Neural cell (in vitro differentiated cells): ENCODE measurements around the gene CDC20. TPM values are rescaled to one million over a fixed set of nuclear protein-coding genes. Genes with fewer than 3 reads are reported as not detected.

ENCODE experiments used
- H2AFZ ChIP-seq: fragments of 200-600, 300-800 bp; sonication (generic), shearing (Covaris generic); 2 replicates; pipeline ENCODE4 v1.6.0; 2014; ENCODE audit warnings: low read depth, mild to moderate bottlenecking, antibody characterized with exemption, low read length, moderate library complexity
- H3F3A ChIP-seq: fragments of 200-600 bp; shearing (Covaris generic); 2 replicates; pipeline ENCODE4 v1.6.1; 2016; ENCODE audit warnings: mild to moderate bottlenecking, moderate library complexity, mixed read lengths, antibody characterized with exemption, low read length; ENCODE audit not compliant: insufficient read depth, poor library complexity, severe bottlenecking
- H3K27ac ChIP-seq: fragments of 200-600, 300-800 bp; sonication (generic), shearing (Covaris generic); 2 replicates; pipeline ENCODE4 v1.5.1; 2014; ENCODE audit warnings: mild to moderate bottlenecking, low read length, moderate library complexity
- H3K27me3 ChIP-seq: fragments of 300-800, 200-600 bp; sonication (generic), shearing (Covaris generic); 2 replicates; pipeline ENCODE4 v1.6.0; 2014; ENCODE audit warnings: mild to moderate bottlenecking, low read depth, low read length, moderate library complexity; ENCODE audit not compliant: insufficient read depth
- H3K36me3 ChIP-seq: fragments of 300-800, 200-600 bp; sonication (generic), shearing (Covaris generic); 2 replicates; pipeline ENCODE4 v1.5.1; 2014; ENCODE audit warnings: mild to moderate bottlenecking, antibody characterized with exemption, low read length, moderate library complexity; ENCODE audit not compliant: insufficient read depth
- H3K4me2 ChIP-seq: fragments of 300-800, 200-600 bp; sonication (generic), shearing (Covaris generic); 2 replicates; pipeline ENCODE4 v1.6.0; 2014; ENCODE audit warnings: mild to moderate bottlenecking, low read length
- H3K4me3 ChIP-seq: fragments of 300-800, 200-600 bp; sonication (generic), shearing (Covaris generic); 2 replicates; pipeline ENCODE4 v1.5.1; 2014; ENCODE audit warnings: mild to moderate bottlenecking, low read length, moderate library complexity
- H3K79me2 ChIP-seq: fragments of 200-600 bp; shearing (Covaris generic); replicated peaks from 2 replicates; pipeline ENCODE4 v1.6.0; 2014; ENCODE audit warnings: mild to moderate bottlenecking, low read length, moderate library complexity; ENCODE audit not compliant: insufficient read depth
- H3K9ac ChIP-seq: fragments of 300-800, 200-600 bp; sonication (generic), shearing (Covaris generic); 2 replicates; pipeline ENCODE4 v1.6.1; 2016; ENCODE audit warnings: mild to moderate bottlenecking, low read length, mixed read lengths
- H3K9me2 ChIP-seq: fragments of 200-600 bp; shearing (Covaris generic); 2 replicates; pipeline ENCODE4 v1.6.1; 2016; ENCODE audit warnings: mild to moderate bottlenecking, low read length, mixed read lengths; ENCODE audit not compliant: insufficient read depth
- H3K9me3 ChIP-seq: fragments of 200-600, 300-800 bp; sonication (generic), shearing (Covaris generic); 2 replicates; pipeline ENCODE4 v1.6.1; 2016; ENCODE audit warnings: mild to moderate bottlenecking, mixed run types, low read length, moderate library complexity, mixed read lengths
- H4K20me1 ChIP-seq: fragments of 200-600 bp; shearing (Covaris generic); 2 replicates; pipeline ENCODE4 v1.6.1; 2016; ENCODE audit warnings: mild to moderate bottlenecking, mixed run types; ENCODE audit not compliant: insufficient read depth
- EP300 ChIP-seq: fragments of 450-650 bp; conservative IDR thresholded peaks from 2 replicates; pipeline ENCODE4 v1.6.1; 2014; ENCODE audit warnings: antibody characterized with exemption, mild to moderate bottlenecking, moderate library complexity; ENCODE audit not compliant: poor library complexity, severe bottlenecking
- EZH2 ChIP-seq: fragments of 200-600, 300-800 bp; shearing (Covaris generic), sonication (generic); IDR thresholded peaks from 2 replicates; pipeline ENCODE4 v1.6.1; 2014; ENCODE audit warnings: antibody characterized with exemption, low read length, borderline replicate concordance, mild to moderate bottlenecking; ENCODE audit not compliant: insufficient read depth, poor library complexity, severe bottlenecking
- MXI1 ChIP-seq: fragments of 450-650 bp; conservative IDR thresholded peaks from 2 replicates; pipeline ENCODE4 v1.6.1; 2014; ENCODE audit warnings: antibody characterized with exemption, mild to moderate bottlenecking; ENCODE audit not compliant: poor library complexity, severe bottlenecking
- POLR2AphosphoS5 ChIP-seq: IDR thresholded peaks from 2 replicates; pipeline ENCODE4 v1.6.1; 2012
- RAD21 ChIP-seq: fragments of 450-650 bp; conservative IDR thresholded peaks from 2 replicates; pipeline ENCODE4 v1.6.1; 2014; ENCODE audit warnings: antibody characterized with exemption, mild to moderate bottlenecking, moderate library complexity
- SMC3 ChIP-seq: fragments of 450-650 bp; conservative IDR thresholded peaks from 2 replicates; pipeline ENCODE4 v1.6.1; 2014; ENCODE audit warnings: antibody characterized with exemption, mild to moderate bottlenecking, moderate library complexity; ENCODE audit not compliant: poor library complexity
- TAF1 ChIP-seq: IDR thresholded peaks from 2 replicates; pipeline ENCODE4 v1.6.1; 2012; ENCODE audit warnings: low read depth
- polyA plus RNA-seq: library from polyadenylated mRNA; depleted of rRNA; stranded (reverse); fragments of >200 nt; gene quantifications from 2 replicates; pipeline ENCODE4 v1.2.3, GENCODE V29; 2014
- TF ChIP-seq, protein P1 (sequence below): IDR thresholded peaks from 2 replicates; pipeline ENCODE4 v1.6.1; 2012; ENCODE audit warnings: borderline replicate concordance
- TF ChIP-seq, protein P2 (sequence below): fragments of 450-650 bp; IDR thresholded peaks from 2 replicates; pipeline ENCODE4 v1.5.1; 2014; ENCODE audit warnings: antibody characterized with exemption, mild to moderate bottlenecking, moderate library complexity; ENCODE audit not compliant: poor library complexity, severe bottlenecking

Gene CDC20
- polyA plus RNA-seq, 1 donor from 2014 or later: 2.8 TPM

DNA sequence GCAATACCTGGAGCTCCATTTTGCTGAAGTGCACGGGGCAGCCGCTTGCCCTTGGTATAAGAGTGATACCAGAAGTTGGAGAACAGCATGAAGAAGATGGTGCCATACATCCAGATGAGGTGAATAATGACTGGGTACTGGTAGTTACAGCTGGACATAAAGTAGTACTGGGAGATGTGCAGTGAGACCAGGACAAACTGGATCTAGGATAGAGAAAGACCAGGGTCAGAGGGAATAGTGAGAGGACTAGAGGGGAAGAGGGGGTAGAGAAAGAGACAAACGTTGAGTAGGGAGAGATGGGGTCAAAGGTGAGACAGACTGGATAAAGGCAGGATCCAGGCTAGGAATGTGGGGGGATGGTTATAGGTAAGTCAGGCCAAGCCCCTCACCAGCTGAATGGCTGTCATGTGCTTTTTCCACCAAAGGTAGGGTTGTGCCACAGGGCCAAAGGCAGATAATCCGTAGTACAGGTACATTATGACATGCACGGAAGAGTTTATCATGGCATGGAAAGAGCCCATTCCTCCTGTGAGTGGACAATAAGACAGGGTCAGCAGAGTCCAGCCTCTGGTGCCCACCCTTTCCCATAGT is 5.2 kb downstream of the CDC20 start:
- Histone ChIP-seq H3K79me2 (peaks cover 10% of the 10 kb centered on the region), H3K27me3 (no peaks in the 10 kb centered on the region)
- TF ChIP-seq MXI1 (no peak), RAD21 (no peak), POLR2AphosphoS5 (no peak), EP300 (no peak), SMC3 (no peak), EZH2 (no peak)
- TF ChIP-seq, protein P1, sequence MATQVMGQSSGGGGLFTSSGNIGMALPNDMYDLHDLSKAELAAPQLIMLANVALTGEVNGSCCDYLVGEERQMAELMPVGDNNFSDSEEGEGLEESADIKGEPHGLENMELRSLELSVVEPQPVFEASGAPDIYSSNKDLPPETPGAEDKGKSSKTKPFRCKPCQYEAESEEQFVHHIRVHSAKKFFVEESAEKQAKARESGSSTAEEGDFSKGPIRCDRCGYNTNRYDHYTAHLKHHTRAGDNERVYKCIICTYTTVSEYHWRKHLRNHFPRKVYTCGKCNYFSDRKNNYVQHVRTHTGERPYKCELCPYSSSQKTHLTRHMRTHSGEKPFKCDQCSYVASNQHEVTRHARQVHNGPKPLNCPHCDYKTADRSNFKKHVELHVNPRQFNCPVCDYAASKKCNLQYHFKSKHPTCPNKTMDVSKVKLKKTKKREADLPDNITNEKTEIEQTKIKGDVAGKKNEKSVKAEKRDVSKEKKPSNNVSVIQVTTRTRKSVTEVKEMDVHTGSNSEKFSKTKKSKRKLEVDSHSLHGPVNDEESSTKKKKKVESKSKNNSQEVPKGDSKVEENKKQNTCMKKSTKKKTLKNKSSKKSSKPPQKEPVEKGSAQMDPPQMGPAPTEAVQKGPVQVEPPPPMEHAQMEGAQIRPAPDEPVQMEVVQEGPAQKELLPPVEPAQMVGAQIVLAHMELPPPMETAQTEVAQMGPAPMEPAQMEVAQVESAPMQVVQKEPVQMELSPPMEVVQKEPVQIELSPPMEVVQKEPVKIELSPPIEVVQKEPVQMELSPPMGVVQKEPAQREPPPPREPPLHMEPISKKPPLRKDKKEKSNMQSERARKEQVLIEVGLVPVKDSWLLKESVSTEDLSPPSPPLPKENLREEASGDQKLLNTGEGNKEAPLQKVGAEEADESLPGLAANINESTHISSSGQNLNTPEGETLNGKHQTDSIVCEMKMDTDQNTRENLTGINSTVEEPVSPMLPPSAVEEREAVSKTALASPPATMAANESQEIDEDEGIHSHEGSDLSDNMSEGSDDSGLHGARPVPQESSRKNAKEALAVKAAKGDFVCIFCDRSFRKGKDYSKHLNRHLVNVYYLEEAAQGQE: no peak
- TF ChIP-seq, protein P2, sequence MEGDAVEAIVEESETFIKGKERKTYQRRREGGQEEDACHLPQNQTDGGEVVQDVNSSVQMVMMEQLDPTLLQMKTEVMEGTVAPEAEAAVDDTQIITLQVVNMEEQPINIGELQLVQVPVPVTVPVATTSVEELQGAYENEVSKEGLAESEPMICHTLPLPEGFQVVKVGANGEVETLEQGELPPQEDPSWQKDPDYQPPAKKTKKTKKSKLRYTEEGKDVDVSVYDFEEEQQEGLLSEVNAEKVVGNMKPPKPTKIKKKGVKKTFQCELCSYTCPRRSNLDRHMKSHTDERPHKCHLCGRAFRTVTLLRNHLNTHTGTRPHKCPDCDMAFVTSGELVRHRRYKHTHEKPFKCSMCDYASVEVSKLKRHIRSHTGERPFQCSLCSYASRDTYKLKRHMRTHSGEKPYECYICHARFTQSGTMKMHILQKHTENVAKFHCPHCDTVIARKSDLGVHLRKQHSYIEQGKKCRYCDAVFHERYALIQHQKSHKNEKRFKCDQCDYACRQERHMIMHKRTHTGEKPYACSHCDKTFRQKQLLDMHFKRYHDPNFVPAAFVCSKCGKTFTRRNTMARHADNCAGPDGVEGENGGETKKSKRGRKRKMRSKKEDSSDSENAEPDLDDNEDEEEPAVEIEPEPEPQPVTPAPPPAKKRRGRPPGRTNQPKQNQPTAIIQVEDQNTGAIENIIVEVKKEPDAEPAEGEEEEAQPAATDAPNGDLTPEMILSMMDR: no peak

DNA sequence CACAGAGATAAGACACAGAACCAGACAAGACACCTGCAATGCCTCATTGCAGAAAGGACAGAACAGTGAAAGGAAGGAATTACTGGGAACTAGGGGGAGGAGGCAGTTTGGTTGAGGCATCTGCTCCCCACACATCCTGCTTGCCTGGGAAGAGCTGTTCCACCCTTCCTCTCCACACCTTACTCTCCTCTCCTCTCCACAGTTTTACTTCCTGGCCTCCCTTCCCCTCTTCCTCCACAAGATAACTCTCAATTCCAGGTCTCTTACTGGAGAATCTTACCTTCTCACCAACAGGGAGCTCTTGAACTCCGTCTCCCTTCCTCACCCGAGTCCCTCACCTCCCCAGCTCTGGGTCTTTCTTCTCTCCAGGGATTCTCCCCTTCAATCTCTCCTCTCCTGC is 6.9 kb downstream of the CDC20 start:
- no peaks in the 10 kb centered on the region for H3K9me2 ChIP-seq
- H3K79me2 ChIP-seq: peaks cover 3% of the 10 kb centered on the region
- no peaks in the 10 kb centered on the region for H3K9me3 ChIP-seq
- no peak overlapping the region for H3K9ac ChIP-seq
- H3K27ac ChIP-seq: no peak overlapping the region
- H2AFZ ChIP-seq: no peak overlapping the region
- H3K4me3 ChIP-seq: no peak overlapping the region
- no peak for TF ChIP-seq EZH2
- TF ChIP-seq SMC3: no peak
- no peak for TF ChIP-seq RAD21
- no peak for TF ChIP-seq TAF1
- no peak for TF ChIP-seq POLR2AphosphoS5
- TF ChIP-seq, protein P2: no peak
- TF ChIP-seq, protein P1: no peak
- no peak for TF ChIP-seq EP300
- no peak for TF ChIP-seq MXI1
- H3K4me2 ChIP-seq: no peak overlapping the region
- no peaks in the 10 kb centered on the region for H3F3A ChIP-seq
- no peaks in the 10 kb centered on the region for H4K20me1 ChIP-seq
- H3K36me3 ChIP-seq: no peaks in the 10 kb centered on the region
- no peaks in the 10 kb centered on the region for H3K27me3 ChIP-seq

More for the DNA sequence above, 5.2 kb downstream of the CDC20 start:
- Histone ChIP-seq H3K9me2 (no peaks in the 10 kb centered on the region), H3K9me3 (no peaks in the 10 kb centered on the region), H3K4me3 (no peak overlapping the region), H3K4me2 (no peak overlapping the region), H2AFZ (no peak overlapping the region), H3K27ac (no peak overlapping the region), H3K9ac (no peak overlapping the region), H4K20me1 (no peaks in the 10 kb centered on the region), H3K36me3 (no peaks in the 10 kb centered on the region), H3F3A (no peaks in the 10 kb centered on the region)
